HCT116 (cell line): ENCODE data around the gene FAM110A. TPM values are rescaled to one million over a fixed set of nuclear protein-coding genes. Genes with fewer than 3 reads are reported as not detected.

Experiments used
- ATAC-seq: fragments of 200-7000 bp; cut with Tn5 transposase; 2 replicates; pipeline ENCODE4 v1.9.1; 2020; ENCODE audit warnings: mild to moderate bottlenecking, moderate library complexity
- BruUV-seq: library from RNA; stranded (reverse); fragments of 400-500 nt; replicated peaks from 2 replicates; lab custom pipeline; 2021; lab: Mats Ljungman, UMichigan
- CTCF ChIA-PET: fragments of 300-600 bp; sonication (Branson Sonifier 250); formaldehyde crosslinking; loops from one replicate; lab custom pipeline; 2021; ENCODE audit warnings: antibody characterized with exemption; lab: Charles Lee
- POLR2A ChIA-PET: fragments of 300-600, 350-600 bp; sonication (Branson Sonifier 250); formaldehyde crosslinking; loops from one replicate; lab custom pipeline; 2021; ENCODE audit warnings: antibody characterized with exemption; lab: Charles Lee
- RAD21 ChIA-PET, 2 experiments: fragments of 300-600 bp; sonication (Branson Sonifier 250); formaldehyde crosslinking; loops; one replicate each; lab custom pipeline; 2023; ENCODE audit warnings: low total read pairs in 2 of 2; ENCODE audit not compliant: uncharacterized antibody in 2 of 2, unreplicated experiment in 2 of 2, low non-redundant PET in 1 of 2; lab: Charles Lee
- DNase-seq: peaks from one replicate; pipeline ENCODE4 v3.0.0-alpha.2; 2010; ENCODE audit warnings: low read depth, low spot score
- H2AFZ ChIP-seq: fragments of 200-600 bp; shearing (Covaris generic), sonication (generic); 2 replicates; pipeline ENCODE4 v1.6.1; 2017; ENCODE audit warnings: low read depth, mixed run types, mixed read lengths, antibody characterized with exemption, low read length; ENCODE audit not compliant: poor library complexity, severe bottlenecking
- H3K27ac ChIP-seq: 2 replicates; pipeline ENCODE4 v1.5.1; 2012; ENCODE audit warnings: low read depth, low read length
- H3K27me3 ChIP-seq: fragments of 200-600 bp; sonication (generic); 2 replicates; pipeline ENCODE4 v1.6.1; 2016; ENCODE audit warnings: mixed run types, low read length, mixed read lengths; ENCODE audit not compliant: insufficient read depth
- H3K36me3 ChIP-seq, 2 experiments: fragments of 200-500 bp in 1 of 2; fragments of 200-600 bp in 1 of 2; sonication (Bioruptor generic) in 1 of 2; sonication (generic) in 1 of 2; 2 replicates each; pipeline versions ENCODE4 v1.5.1 to v1.6.1; 2014 to 2016; ENCODE audit warnings: low read length in 2 of 2, inconsistent platforms in 1 of 2, mixed read lengths in 1 of 2, mixed run types in 1 of 2; ENCODE audit not compliant: insufficient read depth in 2 of 2, control insufficient read depth in 1 of 2
- H3K4me1 ChIP-seq, 2 experiments: fragments of 200-600 bp in 1 of 2; sonication (generic) in 1 of 2; 2 replicates each; pipeline versions ENCODE4 v1.5.1 to v1.6.1; 2012 to 2017; ENCODE audit warnings: low read length in 2 of 2, inconsistent platforms in 1 of 2, mild to moderate bottlenecking in 1 of 2, mixed read lengths in 1 of 2, mixed run types in 1 of 2, moderate library complexity in 1 of 2; ENCODE audit not compliant: insufficient read depth in 2 of 2, control insufficient read depth in 1 of 2
- H3K4me2 ChIP-seq: fragments of 200-600 bp; sonication (generic); 2 replicates; pipeline ENCODE4 v1.6.1; 2017; ENCODE audit warnings: mixed run types, low read length, mixed read lengths
- H3K4me3 ChIP-seq, 2 experiments: fragments of 200-600 bp in 1 of 2; sonication (generic) in 1 of 2; replicated peaks in 1 of 2; 2 replicates each; pipeline ENCODE4 v1.5.1; 2011 to 2016; ENCODE audit warnings: low read length in 2 of 2, control low read depth in 1 of 2, low read depth in 1 of 2, mild to moderate bottlenecking in 1 of 2, mixed read lengths in 1 of 2, mixed run types in 1 of 2
- H3K79me2 ChIP-seq: fragments of 200-600 bp; sonication (generic); 2 replicates; pipeline ENCODE4 v1.6.1; 2017; ENCODE audit warnings: mild to moderate bottlenecking, mixed run types, low read length, moderate library complexity, mixed read lengths; ENCODE audit not compliant: insufficient read depth
- H3K9ac ChIP-seq: fragments of 200-600 bp; sonication (generic); 2 replicates; pipeline ENCODE4 v1.6.1; 2016; ENCODE audit warnings: low read length, mixed read lengths
- H3K9me2 ChIP-seq: fragments of 200-600 bp; sonication (generic), shearing (Covaris generic); 2 replicates; pipeline ENCODE4 v1.6.1; 2017; ENCODE audit warnings: mixed run types, mild to moderate bottlenecking, moderate library complexity; ENCODE audit not compliant: insufficient read depth
- H3K9me3 ChIP-seq, 2 experiments: fragments of 200-500 bp in 1 of 2; fragments of 200-600 bp in 1 of 2; sonication (Bioruptor generic) in 1 of 2; sonication (generic) in 1 of 2; 2 replicates each; pipeline ENCODE4 v1.6.1; 2014 to 2017; ENCODE audit warnings: low read length in 2 of 2, mixed read lengths in 2 of 2, inconsistent platforms in 1 of 2, low read depth in 1 of 2, mild to moderate bottlenecking in 1 of 2, mixed run types in 1 of 2, moderate library complexity in 1 of 2; ENCODE audit not compliant: control insufficient read depth in 1 of 2, insufficient read depth in 1 of 2
- H4K20me1 ChIP-seq: fragments of 200-600 bp; sonication (generic), shearing (Covaris generic); 2 replicates; pipeline ENCODE4 v1.6.1; 2017; ENCODE audit warnings: mixed run types, mild to moderate bottlenecking, moderate library complexity; ENCODE audit not compliant: insufficient read depth
- CEBPB ChIP-seq: IDR thresholded peaks from 2 replicates; pipeline ENCODE4 v1.6.1; 2012; ENCODE audit warnings: low read depth
- EGR1 ChIP-seq: IDR thresholded peaks from 2 replicates; pipeline ENCODE4 v1.6.1; 2012; ENCODE audit warnings: low read depth
- ELF1 ChIP-seq: IDR thresholded peaks from 2 replicates; pipeline ENCODE4 v1.6.1; 2012; ENCODE audit warnings: low read depth, borderline replicate concordance
- JUND ChIP-seq: IDR thresholded peaks from 2 replicates; pipeline ENCODE4 v1.6.1; 2012
- POLR2A ChIP-seq: IDR thresholded peaks from 2 replicates; pipeline ENCODE4 v1.7.0; 2011; ENCODE audit warnings: borderline replicate concordance; ENCODE audit not compliant: insufficient read depth, insufficient read length; ENCODE audit errors: extremely low read depth
- POLR2AphosphoS5 ChIP-seq: IDR thresholded peaks from 2 replicates; pipeline ENCODE4 v1.6.1; 2011; ENCODE audit warnings: mild to moderate bottlenecking, low read depth, low read length, moderate library complexity
- RAD21 ChIP-seq: IDR thresholded peaks from 2 replicates; pipeline ENCODE4 v1.6.1; 2012; ENCODE audit warnings: low read depth, mild to moderate bottlenecking
- SP1 ChIP-seq: IDR thresholded peaks from 2 replicates; pipeline ENCODE4 v1.6.1; 2012; ENCODE audit warnings: low read depth
- SRF ChIP-seq: IDR thresholded peaks from 2 replicates; pipeline ENCODE4 v1.6.1; 2012; ENCODE audit warnings: low read depth
- TCF7L2 ChIP-seq: IDR thresholded peaks from 2 replicates; pipeline ENCODE4 v1.7.0; 2011; ENCODE audit warnings: borderline replicate concordance, inconsistent platforms; ENCODE audit not compliant: insufficient read depth, insufficient read length; ENCODE audit errors: extremely low read depth
- YY1 ChIP-seq: IDR thresholded peaks from 2 replicates; pipeline ENCODE4 v1.6.1; 2011; ENCODE audit warnings: low read length, low read depth, moderate library complexity, mild to moderate bottlenecking; ENCODE audit not compliant: insufficient replicate concordance; ENCODE audit errors: extremely low read depth
- ZFX ChIP-seq: fragments of 450-650 bp; IDR thresholded peaks from 2 replicates; pipeline ENCODE4 v1.6.1; 2017
- intact Hi-C: fragments of 100-400 bp; cut with micrococcal nuclease; formaldehyde crosslinking; loops from 2 replicates; pipeline ENCODE4 v1.10.0; 2022
- total RNA-seq: library from RNA; stranded (reverse); gene quantifications from one replicate; pipeline ENCODE4 v1.2.1, GENCODE V29; 2021; ENCODE audit not compliant: unreplicated experiment
- TF ChIP-seq, protein P1 (sequence below): IDR thresholded peaks from 2 replicates; pipeline ENCODE4 v1.6.1; 2012
- TF ChIP-seq, protein P2 (sequence below): IDR thresholded peaks from 2 replicates; pipeline ENCODE4 v1.6.1; 2012
- TF ChIP-seq, protein P3 (sequence below), 3 experiments: fragments of 200-600 bp in 1 of 3; sonication (generic) in 1 of 3; IDR thresholded peaks in 2 of 3; conservative IDR thresholded peaks in 1 of 3; 2 replicates each; pipeline ENCODE4 v1.5.1; 2012 to 2017; ENCODE audit warnings: low read depth in 2 of 3, low read length in 2 of 3, antibody characterized with exemption in 1 of 3, borderline replicate concordance in 1 of 3, control low read depth in 1 of 3, mild to moderate bottlenecking in 1 of 3, mixed read lengths in 1 of 3, mixed run types in 1 of 3, moderate library complexity in 1 of 3; ENCODE audit not compliant: insufficient read depth in 1 of 3

FAM110A gene
- total RNA-seq, 1 experiment from 2014 or later = 26.4 TPM

DNA sequence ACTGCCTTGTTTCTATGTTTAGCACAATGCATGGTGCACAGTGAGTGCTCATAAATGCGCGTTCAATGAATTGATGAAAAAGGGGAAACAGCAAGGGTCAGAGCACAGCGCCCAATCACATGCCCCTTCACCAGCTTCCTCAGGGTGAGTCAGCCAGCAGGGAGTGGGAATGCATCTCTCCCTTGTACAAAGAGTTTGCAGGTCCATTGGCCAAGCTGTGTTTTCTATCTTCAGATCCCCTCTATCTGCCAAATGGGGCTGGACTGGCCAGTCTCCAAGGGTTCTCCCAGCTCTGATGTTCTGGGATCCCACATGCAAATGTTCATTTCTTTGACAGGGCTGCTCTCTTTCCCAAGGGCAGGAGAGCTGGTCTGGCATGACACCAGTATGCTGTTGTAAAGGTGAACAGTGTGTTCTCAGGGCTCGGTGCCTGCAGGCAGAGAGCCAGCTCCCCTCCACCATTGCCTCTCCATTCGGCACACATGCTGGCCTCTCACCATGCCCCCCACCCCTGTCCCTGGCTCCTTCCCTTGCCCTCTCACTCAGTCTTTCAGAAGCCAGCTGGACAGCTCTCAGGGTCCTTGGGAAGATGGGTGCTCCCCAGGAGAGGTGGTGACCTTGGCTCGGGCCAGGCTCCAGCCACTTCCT is 57.7 kb downstream of the FAM110A start:
- ChIA-PET RAD21 (no interaction called here), POLR2A (interaction anchor here (1.3 kb wide), 1 partner anchor 10 kb away, joined by 3 read pairs; no protein-coding TSS in a partner anchor), CTCF (no interaction called here)
- no peak for ATAC-seq
- DNase-seq = no peak
- H3K9me2 ChIP-seq = no peaks in the 10 kb centered on the region
- BruUV-seq = no TSS peak
- intact Hi-C loops = no loop called here
- H3K79me2 ChIP-seq = no peaks in the 10 kb centered on the region
- no peaks in the 10 kb centered on the region for H3K9me3 ChIP-seq
- no peaks in the 10 kb centered on the region for H3K36me3 ChIP-seq
- no peak overlapping the region for H3K27ac ChIP-seq
- TF ChIP-seq, protein P1, sequence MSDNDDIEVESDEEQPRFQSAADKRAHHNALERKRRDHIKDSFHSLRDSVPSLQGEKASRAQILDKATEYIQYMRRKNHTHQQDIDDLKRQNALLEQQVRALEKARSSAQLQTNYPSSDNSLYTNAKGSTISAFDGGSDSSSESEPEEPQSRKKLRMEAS = no peak
- TF ChIP-seq JUND = no peak
- TF ChIP-seq TCF7L2 = no peak
- no peak for TF ChIP-seq ZFX
- TF ChIP-seq RAD21 = no peak
- TF ChIP-seq CEBPB = no peak
- TF ChIP-seq, protein P2, sequence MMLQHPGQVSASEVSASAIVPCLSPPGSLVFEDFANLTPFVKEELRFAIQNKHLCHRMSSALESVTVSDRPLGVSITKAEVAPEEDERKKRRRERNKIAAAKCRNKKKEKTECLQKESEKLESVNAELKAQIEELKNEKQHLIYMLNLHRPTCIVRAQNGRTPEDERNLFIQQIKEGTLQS = no peak
- no peak for TF ChIP-seq SP1
- no peak for TF ChIP-seq ELF1
- TF ChIP-seq EGR1 = no peak
- no peak for TF ChIP-seq YY1
- TF ChIP-seq POLR2AphosphoS5 = no peak
- no peak for TF ChIP-seq POLR2A
- TF ChIP-seq, protein P3, sequence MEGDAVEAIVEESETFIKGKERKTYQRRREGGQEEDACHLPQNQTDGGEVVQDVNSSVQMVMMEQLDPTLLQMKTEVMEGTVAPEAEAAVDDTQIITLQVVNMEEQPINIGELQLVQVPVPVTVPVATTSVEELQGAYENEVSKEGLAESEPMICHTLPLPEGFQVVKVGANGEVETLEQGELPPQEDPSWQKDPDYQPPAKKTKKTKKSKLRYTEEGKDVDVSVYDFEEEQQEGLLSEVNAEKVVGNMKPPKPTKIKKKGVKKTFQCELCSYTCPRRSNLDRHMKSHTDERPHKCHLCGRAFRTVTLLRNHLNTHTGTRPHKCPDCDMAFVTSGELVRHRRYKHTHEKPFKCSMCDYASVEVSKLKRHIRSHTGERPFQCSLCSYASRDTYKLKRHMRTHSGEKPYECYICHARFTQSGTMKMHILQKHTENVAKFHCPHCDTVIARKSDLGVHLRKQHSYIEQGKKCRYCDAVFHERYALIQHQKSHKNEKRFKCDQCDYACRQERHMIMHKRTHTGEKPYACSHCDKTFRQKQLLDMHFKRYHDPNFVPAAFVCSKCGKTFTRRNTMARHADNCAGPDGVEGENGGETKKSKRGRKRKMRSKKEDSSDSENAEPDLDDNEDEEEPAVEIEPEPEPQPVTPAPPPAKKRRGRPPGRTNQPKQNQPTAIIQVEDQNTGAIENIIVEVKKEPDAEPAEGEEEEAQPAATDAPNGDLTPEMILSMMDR (IDR thresholded peaks at IDR 0.05 in 2 of 3, conservative IDR thresholded peaks at IDR 0.05 in 1 of 3; ENCODE audit: borderline replicate concordance in 1 of 3, insufficient read depth in 1 of 3, low read depth in 2 of 3, low read length in 2 of 3) = no peak
- TF ChIP-seq SRF = no peak
- no peaks in the 10 kb centered on the region for H3K4me1 ChIP-seq
- no peaks in the 10 kb centered on the region for H3K27me3 ChIP-seq
- H2AFZ ChIP-seq = no peak overlapping the region
- H4K20me1 ChIP-seq = no peaks in the 10 kb centered on the region
- no peak overlapping the region for H3K4me3 ChIP-seq
- H3K9ac ChIP-seq = no peak overlapping the region
- no peak overlapping the region for H3K4me2 ChIP-seq
